SU-DHL-6 (cell line): ENCODE results near the gene AKAP6.

Experiments used
- H2AFZ ChIP-seq: fragments of 200-600 bp; sonication (generic); 2 replicates; pipeline ENCODE4 v1.6.1; 2014; ENCODE audit warnings: low read depth, mild to moderate bottlenecking, moderate library complexity, mixed read lengths, antibody characterized with exemption, low read length; ENCODE audit not compliant: severe bottlenecking
- H3F3A ChIP-seq: fragments of 200-600 bp; shearing (Covaris generic); 2 replicates; pipeline ENCODE4 v1.6.0; 2016; ENCODE audit warnings: antibody characterized with exemption, mild to moderate bottlenecking; ENCODE audit not compliant: insufficient read depth
- H3K27ac ChIP-seq: fragments of 200-600 bp; sonication (generic); 2 replicates; pipeline ENCODE4 v1.5.1; 2016; ENCODE audit warnings: low read depth, mild to moderate bottlenecking, low read length, moderate library complexity, mixed read lengths
- H3K27me3 ChIP-seq: fragments of 200-600 bp; sonication (generic), shearing (Covaris generic); 2 replicates; pipeline ENCODE4 v1.6.0; 2014; ENCODE audit warnings: mild to moderate bottlenecking, low read length
- H3K36me3 ChIP-seq: fragments of 200-600 bp; sonication (generic); 2 replicates; pipeline ENCODE4 v1.6.1; 2014; ENCODE audit warnings: mild to moderate bottlenecking, low read length, mixed read lengths
- H3K4me2 ChIP-seq: fragments of 300-600, 200-600 bp; shearing (Covaris generic), sonication (generic); 2 replicates; pipeline ENCODE4 v1.6.0; 2014; ENCODE audit warnings: low read length, low read depth, mild to moderate bottlenecking; ENCODE audit not compliant: poor library complexity, severe bottlenecking
- H3K4me3 ChIP-seq: fragments of 200-600 bp; sonication (generic); 2 replicates; pipeline ENCODE4 v1.5.1; 2014; ENCODE audit warnings: antibody characterized with exemption, low read length, mild to moderate bottlenecking, mixed read lengths; ENCODE audit not compliant: insufficient read depth, poor library complexity, severe bottlenecking
- H3K79me2 ChIP-seq: fragments of 200-600 bp; sonication (generic); 2 replicates; pipeline ENCODE4 v1.6.1; 2014; ENCODE audit warnings: mild to moderate bottlenecking, low read length, moderate library complexity; ENCODE audit not compliant: insufficient read depth
- H3K9ac ChIP-seq: fragments of 200-600 bp; sonication (generic); 2 replicates; pipeline ENCODE4 v1.7.0; 2014; ENCODE audit warnings: mild to moderate bottlenecking, low read length
- H3K9me2 ChIP-seq: fragments of 200-600 bp; sonication (generic); replicated peaks from 2 replicates; pipeline ENCODE4 v1.6.1; 2014; ENCODE audit warnings: low read length; ENCODE audit not compliant: insufficient read depth
- H3K9me3 ChIP-seq: fragments of 200-600 bp; sonication (generic); 2 replicates; pipeline ENCODE4 v1.6.1; 2014; ENCODE audit warnings: low read length, mixed read lengths; ENCODE audit not compliant: insufficient read depth
- H4K20me1 ChIP-seq: fragments of 200-600 bp; sonication (generic); 2 replicates; pipeline ENCODE4 v1.6.1; 2014; ENCODE audit warnings: low read depth, mild to moderate bottlenecking, antibody characterized with exemption, low read length, moderate library complexity, mixed read lengths
- CTCF ChIP-seq: fragments of 200-600 bp; sonication (generic); IDR thresholded peaks from one replicate; pipeline ENCODE4 v1.5.1; 2017; ENCODE audit warnings: antibody characterized with exemption, mild to moderate bottlenecking, low read length, moderate library complexity; ENCODE audit not compliant: insufficient read depth, poor library complexity, severe bottlenecking
- EZH2phosphoT487 ChIP-seq: fragments of 200-600 bp; sonication (generic), shearing (Covaris generic); conservative IDR thresholded peaks from 2 replicates; pipeline ENCODE4 v1.6.1; 2018; ENCODE audit warnings: mild to moderate bottlenecking, antibody characterized with exemption, low read length, moderate library complexity, mixed read lengths

The AKAP6 gene

GRCh38 chr14:32667791-32668190, 338.7 kb downstream of the AKAP6 start:
- no peak overlapping the region for H3K9ac ChIP-seq
- no peaks in the 10 kb centered on the region for H4K20me1 ChIP-seq
- no peak overlapping the region for H3K4me2 ChIP-seq
- H3K27me3 ChIP-seq, result no peaks in the 10 kb centered on the region
- no peak overlapping the region for H3K4me3 ChIP-seq
- no peak overlapping the region for H2AFZ ChIP-seq
- no peaks in the 10 kb centered on the region for H3F3A ChIP-seq
- H3K27ac ChIP-seq, result no peak overlapping the region
- no peaks in the 10 kb centered on the region for H3K9me3 ChIP-seq
- H3K9me2 ChIP-seq, result no peaks in the 10 kb centered on the region
- no peak for TF ChIP-seq EZH2phosphoT487
- no peak for TF ChIP-seq CTCF
- H3K36me3 ChIP-seq, result no peaks in the 10 kb centered on the region
- H3K79me2 ChIP-seq, result no peaks in the 10 kb centered on the region

- no peaks in the 10 kb centered on the region for H4K20me1 ChIP-seq
- H3K4me2 ChIP-seq, result no peak overlapping the region
- no peaks in the 10 kb centered on the region for H3K9me2 ChIP-seq
- H3K36me3 ChIP-seq, result no peaks in the 10 kb centered on the region
- H3K4me3 ChIP-seq, result no peak overlapping the region
- no peak for TF ChIP-seq EZH2phosphoT487
- no peaks in the 10 kb centered on the region for H3F3A ChIP-seq
- no peak overlapping the region for H3K9ac ChIP-seq
- H3K9me3 ChIP-seq, result no peaks in the 10 kb centered on the region
- no peak overlapping the region for H3K27ac ChIP-seq
- H3K27me3 ChIP-seq, result no peaks in the 10 kb centered on the region
- no peaks in the 10 kb centered on the region for H3K79me2 ChIP-seq
- H2AFZ ChIP-seq, result no peak overlapping the region
Measured at GRCh38 chr14:32669391-32669790, 340.3 kb downstream of the AKAP6 start.

GRCh38 chr14:32675433-32675832, 346.3 kb downstream of the AKAP6 start:
- Histone ChIP-seq H3K36me3 (no peaks in the 10 kb centered on the region), H3K4me3 (no peak overlapping the region), H3K4me2 (no peak overlapping the region), H2AFZ (no peak overlapping the region), H3K27ac (no peak overlapping the region), H4K20me1 (no peaks in the 10 kb centered on the region), H3K9ac (no peak overlapping the region), H3K9me2 (no peaks in the 10 kb centered on the region), H3K27me3 (no peaks in the 10 kb centered on the region), H3F3A (no peaks in the 10 kb centered on the region), H3K79me2 (no peaks in the 10 kb centered on the region), H3K9me3 (no peaks in the 10 kb centered on the region)
- no peak for TF ChIP-seq EZH2phosphoT487
- no peak for TF ChIP-seq CTCF

- Histone ChIP-seq H3K4me2 (no peak overlapping the region), H3K9me3 (no peaks in the 10 kb centered on the region), H3K4me3 (no peak overlapping the region), H3K36me3 (no peaks in the 10 kb centered on the region), H3K79me2 (no peaks in the 10 kb centered on the region), H3K27me3 (no peaks in the 10 kb centered on the region), H3K9me2 (no peaks in the 10 kb centered on the region), H3K27ac (no peak overlapping the region), H3F3A (no peaks in the 10 kb centered on the region), H3K9ac (no peak overlapping the region), H2AFZ (no peak overlapping the region), H4K20me1 (no peaks in the 10 kb centered on the region)
- no peak for TF ChIP-seq CTCF
- no peak for TF ChIP-seq EZH2phosphoT487
Measured at GRCh38 chr14:32677129-32677780, 348.2 kb downstream of the AKAP6 start.
